ENCODE results near the gene RNU7-1.

The RNU7-1 gene

GRCh38 chr12:6966351-6966750, 22.7 kb downstream of the RNU7-1 start:
- no peak for DNase-seq

- no peak for DNase-seq
These were observed 24.1 kb downstream of the RNU7-1 start for GRCh38 chr12:6967651-6968100.

DNA sequence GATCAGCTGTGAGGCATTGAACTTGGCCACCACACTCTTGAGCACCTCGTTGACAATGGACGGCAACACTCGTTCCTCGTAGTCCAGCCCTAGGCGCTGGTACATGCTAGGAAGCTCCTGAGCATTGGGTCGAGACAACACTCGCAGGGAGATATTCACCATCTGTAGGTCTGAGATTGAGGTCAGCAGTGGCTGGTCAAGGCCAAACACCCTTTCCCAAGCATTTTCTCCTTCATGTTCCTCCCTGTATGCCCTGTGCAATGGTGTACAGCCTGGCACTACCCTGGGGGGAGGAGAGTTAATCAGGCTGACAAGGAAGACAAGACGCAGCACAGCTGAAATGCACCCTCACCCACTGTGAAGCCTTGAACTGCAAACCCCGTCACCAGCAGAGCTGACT, 24.8 kb downstream of the RNU7-1 start:
- no peak for DNase-seq

DNA sequence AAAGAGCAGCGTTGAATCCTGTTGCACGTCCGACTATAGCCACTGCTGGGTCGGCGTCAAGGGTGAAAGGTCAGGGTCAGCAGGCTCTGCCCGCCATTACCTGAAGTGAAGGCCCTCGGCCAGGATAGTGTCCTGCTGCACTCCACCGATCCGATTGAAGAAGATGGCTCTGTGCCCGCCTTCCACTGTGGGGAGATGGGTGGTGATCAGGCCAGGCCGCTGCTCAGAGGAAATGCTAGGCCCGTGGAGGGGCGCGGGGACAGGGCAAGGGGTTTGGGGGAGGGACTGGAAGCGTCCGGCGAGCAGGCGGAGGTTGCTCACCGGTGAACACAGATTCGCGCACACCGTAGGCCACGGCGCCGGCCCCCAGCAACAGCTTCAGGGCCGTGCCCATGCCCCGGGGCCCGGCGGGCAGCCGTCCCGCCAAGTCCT, 26.5 kb downstream of the RNU7-1 start:
- no peak for DNase-seq

GRCh38 chr12:6974180-6974579, 30.6 kb downstream of the RNU7-1 start:
- DNase-seq = no peak

DNA sequence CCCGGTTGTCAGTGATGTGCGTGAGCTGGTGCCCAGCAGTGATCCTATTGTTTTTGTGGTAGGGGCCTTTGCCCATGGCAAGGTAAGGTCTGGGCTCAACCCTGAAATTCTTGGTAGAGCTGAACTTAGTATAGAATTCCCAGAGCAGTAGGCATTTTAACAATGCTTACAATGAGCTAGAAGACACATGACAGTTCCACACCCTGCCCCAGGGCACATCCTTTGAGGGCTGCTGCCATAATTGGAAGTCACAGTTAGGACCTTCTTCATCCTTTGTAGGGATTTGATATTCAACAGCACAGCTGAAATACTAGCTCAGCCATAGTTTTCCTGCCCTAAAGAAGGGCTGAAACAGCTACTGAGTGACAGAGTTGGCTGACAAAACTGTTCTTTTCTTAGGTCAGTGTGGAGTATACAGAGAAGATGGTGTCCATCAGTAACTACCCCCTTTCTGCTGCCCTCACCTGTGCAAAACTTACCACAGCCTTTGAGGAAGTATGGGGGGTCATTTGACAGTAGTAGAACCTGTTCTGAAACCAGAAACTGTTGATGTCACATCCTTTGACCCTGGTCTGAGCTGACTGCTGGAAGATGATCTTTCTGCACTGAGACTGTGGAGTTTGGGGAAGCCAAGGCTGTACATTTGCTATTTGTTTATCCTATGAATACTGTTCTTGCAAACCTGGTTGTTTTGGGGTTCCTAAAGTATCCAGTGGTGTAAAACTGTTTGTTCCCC, 31.8 kb downstream of the RNU7-1 start:
- no peak for DNase-seq

GRCh38 chr12:6977653-6978052, 34.0 kb downstream of the RNU7-1 start:
- DNase-seq = no peak

GRCh38 chr12:6978188-6978587, 34.6 kb downstream of the RNU7-1 start:
- no peak for DNase-seq

DNA sequence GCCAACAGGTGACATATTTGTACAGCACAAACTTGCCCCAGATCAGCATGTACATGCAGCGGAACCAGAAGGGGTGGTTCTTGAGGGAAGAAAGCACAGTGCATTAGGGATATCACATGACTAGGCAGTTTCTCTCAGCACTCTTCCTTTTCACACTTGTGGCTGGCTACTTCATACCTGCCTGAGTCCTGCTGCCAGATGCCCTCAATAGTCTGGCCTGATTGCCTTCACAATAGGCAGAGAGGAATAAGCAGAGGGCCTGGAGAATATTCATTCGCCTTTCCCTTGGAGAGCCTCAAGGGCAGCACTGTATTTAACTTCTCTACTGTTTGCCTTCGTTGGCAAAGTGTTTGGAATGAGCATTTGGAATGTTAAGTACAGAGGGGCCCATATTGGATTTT, 35.0 kb downstream of the RNU7-1 start:
- DNase-seq = no peak

DNA sequence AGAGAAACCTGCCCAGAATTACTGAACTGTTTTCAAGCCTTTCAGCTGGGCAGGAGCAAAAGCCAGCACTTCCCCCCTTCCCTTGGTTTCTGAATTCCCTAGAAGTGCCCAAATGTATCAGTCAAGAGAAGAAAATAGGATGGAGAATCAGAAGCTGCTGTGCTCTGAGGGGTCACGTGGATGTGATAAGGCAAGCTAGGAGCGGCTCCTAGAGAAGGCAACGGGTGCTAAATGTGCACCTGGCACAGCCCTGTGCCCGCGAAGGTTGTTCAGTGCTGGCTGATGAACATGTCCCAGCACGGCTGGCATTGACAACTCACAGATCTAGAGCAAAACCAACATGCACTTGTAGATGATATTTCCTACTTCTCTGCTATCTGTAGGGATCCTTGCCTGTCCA, 35.4 kb downstream of the RNU7-1 start:
- no peak for DNase-seq

DNA sequence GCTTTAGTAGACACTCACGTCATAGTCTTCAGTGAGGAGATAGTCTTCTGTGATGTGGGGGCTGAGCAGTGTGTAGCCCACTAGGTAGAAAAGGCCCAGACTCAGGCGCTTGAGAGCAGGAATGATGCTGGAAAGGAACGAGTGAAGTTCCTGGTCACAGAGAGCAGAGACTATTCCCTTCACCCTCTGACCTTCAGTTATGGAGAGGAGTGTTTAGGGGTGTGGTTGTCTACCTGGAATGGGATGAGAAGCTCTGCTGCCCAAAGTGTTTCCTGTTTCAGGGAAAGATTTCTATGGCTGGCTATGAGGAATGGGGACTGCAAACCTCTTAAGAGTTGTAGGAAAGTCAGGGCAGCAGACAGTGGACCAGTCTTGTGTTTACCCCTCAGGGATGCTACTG, 35.8 kb downstream of the RNU7-1 start:
- DNase-seq = no peak

- no peak for DNase-seq
These were observed 36.5 kb downstream of the RNU7-1 start for GRCh38 chr12:6980075-6980474.

DNA sequence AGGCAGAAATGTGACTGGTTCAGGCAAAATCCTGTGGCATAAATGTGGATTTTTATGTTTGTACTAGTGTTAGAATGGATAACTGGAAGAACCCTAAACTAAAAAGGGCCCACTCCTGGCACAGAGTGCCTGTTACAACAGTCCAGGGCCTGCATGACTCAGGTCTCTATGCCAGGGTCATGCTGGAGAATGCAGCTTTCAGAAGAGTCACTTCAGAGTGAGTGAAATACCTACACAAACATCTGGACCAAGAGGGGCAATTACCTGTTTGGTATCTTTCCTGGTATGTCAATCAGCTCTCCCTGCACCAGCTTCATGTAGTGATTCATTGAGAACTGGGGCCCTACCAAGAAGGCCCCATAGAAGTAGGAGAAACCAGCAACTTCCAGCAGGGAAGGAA, 37.1 kb downstream of the RNU7-1 start:
- DNase-seq = no peak

DNA sequence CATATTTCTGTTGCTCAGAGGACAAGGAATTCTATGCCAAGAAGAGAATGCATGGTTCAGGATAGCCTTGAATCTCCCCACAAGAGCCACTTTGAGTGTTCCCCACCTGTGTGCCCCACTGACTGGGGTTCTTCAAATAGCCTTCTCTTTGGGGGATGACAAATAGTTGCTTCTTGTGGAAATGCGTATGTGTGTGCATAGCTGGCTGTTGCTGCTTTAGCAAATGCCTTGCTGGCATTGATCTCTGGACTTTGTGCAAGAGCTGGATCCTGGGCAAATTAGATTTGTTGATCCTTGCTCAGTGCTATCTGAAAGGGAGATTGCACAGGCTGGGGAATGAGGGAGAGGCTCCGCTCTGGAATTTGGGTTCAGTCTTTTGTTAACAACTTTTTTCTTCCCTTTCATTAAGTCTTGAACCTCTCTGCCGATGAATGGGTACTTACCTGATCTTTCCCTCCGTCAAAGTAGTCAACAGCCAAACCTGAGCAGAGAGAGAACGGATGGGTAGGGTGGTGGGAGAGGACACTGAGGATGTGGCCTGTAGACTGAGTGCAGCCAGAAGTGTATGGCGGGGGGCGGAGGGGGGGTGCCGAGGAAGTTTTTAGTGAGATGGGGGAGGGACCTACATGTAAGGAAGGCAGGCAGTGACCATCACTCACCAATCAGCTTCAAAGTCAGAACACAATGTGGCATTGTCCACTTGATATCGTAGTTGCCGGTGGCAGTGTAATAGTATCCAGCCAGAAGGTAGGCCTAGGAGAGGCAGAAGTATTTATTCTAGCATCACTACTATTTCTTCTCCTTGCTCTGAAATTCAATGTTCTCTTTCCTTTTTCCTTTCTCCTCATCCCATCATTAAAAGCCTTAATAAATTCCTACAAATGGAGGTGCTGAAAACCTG, 37.8 kb downstream of the RNU7-1 start:
- DNase-seq = no peak

GRCh38 chr12:6982532-6982931, 38.9 kb downstream of the RNU7-1 start:
- no peak for DNase-seq

DNA sequence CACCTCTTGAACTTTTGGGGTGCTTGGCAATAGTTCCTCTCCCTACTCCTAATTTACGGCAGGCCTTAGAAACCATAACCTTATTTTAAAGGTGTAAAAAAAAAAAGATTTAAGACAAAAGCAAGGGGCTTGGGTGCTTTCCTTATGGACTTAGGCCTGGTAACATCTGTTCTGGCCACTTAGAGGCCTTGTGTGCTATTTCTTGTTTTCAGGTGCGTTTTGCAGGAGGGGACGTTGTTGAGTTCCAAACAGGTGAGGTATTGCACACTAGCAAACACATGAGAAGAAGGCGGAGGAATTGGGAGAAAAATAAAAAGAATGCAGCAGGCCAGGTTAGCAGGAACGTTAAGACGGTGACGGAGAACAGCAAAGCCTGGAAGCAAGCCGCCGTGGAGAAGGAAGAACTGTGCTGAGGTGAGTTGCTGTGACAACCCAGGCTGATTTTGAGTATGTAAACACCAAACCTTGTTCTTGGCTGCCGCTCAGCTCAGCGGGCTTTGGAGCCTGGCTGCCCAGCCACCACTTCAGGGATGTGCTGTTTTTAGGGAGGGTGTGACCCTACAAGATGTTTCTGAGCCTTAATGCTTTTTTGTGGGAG, 44.4 kb downstream of the RNU7-1 start:
- DNase-seq = no peak

All from activated CD4-positive, alpha-beta T cell treated with anti-CD3 and anti-CD28 coated beads, Interleukin-10, Interleukin-2, amounts not matched to agents 100 ng/mL and 50 ng/mL, durations not matched to agents 16 hours and 8 hours (primary cell).